GM12878 (cell line): ENCODE results near the gene PRKCQ. TPM values are rescaled to one million over a fixed set of nuclear protein-coding genes. Genes with fewer than 3 reads are reported as not detected.

Source experiments
- ATAC-seq: fragments of 200-7000 bp; cut with Tn5 transposase; 3 replicates; pipeline ENCODE4 v1.9.1; 2020; ENCODE audit warnings: mild to moderate bottlenecking, moderate library complexity
- BruUV-seq: library from RNA; stranded (reverse); fragments of 400-500 nt; replicated peaks from 2 replicates; lab custom pipeline; 2021; lab: Mats Ljungman, UMichigan
- CTCF ChIA-PET: fragments of 300-600 bp; sonication (Branson Sonifier 250); formaldehyde crosslinking; extraction: SDS; loops from one replicate; lab custom pipeline; 2021; ENCODE audit warnings: inconsistent platforms; lab: Yijun Ruan, JAX
- POLR2A ChIA-PET: fragments of 350-600 bp; formaldehyde crosslinking; extraction: SDS; loops from one replicate; lab custom pipeline; 2021; ENCODE audit warnings: inconsistent platforms; lab: Charles Lee
- RAD21 ChIA-PET: fragments of 300-600 bp; sonication (Branson Sonifier 250); formaldehyde crosslinking; loops from one replicate; lab custom pipeline; 2023; ENCODE audit warnings: antibody characterized with exemption; ENCODE audit not compliant: unreplicated experiment; lab: Charles Lee
- SMC1A ChIA-PET: fragments of 300-600 bp; sonication (Branson Sonifier 250); formaldehyde crosslinking; loops from one replicate; lab custom pipeline; 2023; ENCODE audit not compliant: unreplicated experiment, uncharacterized antibody; lab: Charles Lee
- DNase-seq: peaks from one replicate; pipeline ENCODE4 v3.0.0-alpha.2; 2011; ENCODE audit warnings: low read depth, low spot score
- FAIRE-seq: peaks from 3 replicates; lab custom pipeline; 2011; peaks lifted over from hg19 to GRCh38; lab: Jason Lieb, UNC
- H2AFZ ChIP-seq: 2 replicates; pipeline ENCODE4 v1.6.0; 2011; ENCODE audit warnings: low read depth, low read length, control low read depth; ENCODE audit not compliant: control insufficient read depth
- H3K27ac ChIP-seq: 2 replicates; pipeline ENCODE4 v1.5.1; 2011; ENCODE audit warnings: control low read depth; ENCODE audit not compliant: control insufficient read depth, insufficient read depth
- H3K27me3 ChIP-seq, 2 experiments: replicated peaks in 1 of 2; 2 replicates each; pipeline versions ENCODE4 v1.6.0 to v1.6.1; 2011; ENCODE audit warnings: low read length in 1 of 2; ENCODE audit not compliant: control insufficient read depth in 2 of 2, insufficient read depth in 2 of 2
- H3K36me3 ChIP-seq, 2 experiments: 2 replicates each; pipeline ENCODE4 v1.5.1; 2011; ENCODE audit warnings: low read length in 1 of 2; ENCODE audit not compliant: control insufficient read depth in 2 of 2, insufficient read depth in 2 of 2
- H3K4me1 ChIP-seq: 2 replicates; pipeline ENCODE4 v1.6.1; 2011; ENCODE audit warnings: mild to moderate bottlenecking, low read length, moderate library complexity, mixed read lengths; ENCODE audit not compliant: control insufficient read depth, insufficient read depth
- H3K4me2 ChIP-seq: 2 replicates; pipeline ENCODE4 v1.6.0; 2011; ENCODE audit warnings: control low read depth; ENCODE audit not compliant: control insufficient read depth, insufficient read depth
- H3K4me3 ChIP-seq: fragments of 200-600 bp; sonication (generic); 2 replicates; pipeline ENCODE4 v1.5.1; 2016
- H3K79me2 ChIP-seq: 2 replicates; pipeline ENCODE4 v1.6.0; 2011; ENCODE audit warnings: low read length; ENCODE audit not compliant: control insufficient read depth, insufficient read depth
- H3K9ac ChIP-seq: 2 replicates; pipeline ENCODE4 v1.8.0; 2011; ENCODE audit warnings: low read length, control low read depth, mixed read lengths; ENCODE audit not compliant: control insufficient read depth, insufficient read depth
- H3K9me3 ChIP-seq: replicated peaks from 3 replicates; pipeline ENCODE4 v1.5.1; 2011; ENCODE audit warnings: mild to moderate bottlenecking, low read length; ENCODE audit not compliant: control insufficient read depth, insufficient read depth
- H4K20me1 ChIP-seq: 2 replicates; pipeline ENCODE4 v1.6.0; 2011; ENCODE audit not compliant: control insufficient read depth, insufficient read depth
- CBX3 ChIP-seq: fragments of 200-600 bp; sonication (generic); IDR thresholded peaks from 2 replicates; pipeline ENCODE4 v1.6.1; 2016; ENCODE audit warnings: low read depth, borderline replicate concordance
- GATAD2B ChIP-seq: fragments of 450-650 bp; conservative IDR thresholded peaks from 2 replicates; pipeline ENCODE4 v1.6.1; 2017; ENCODE audit warnings: low read depth, mild to moderate bottlenecking, moderate library complexity
- IRF4 ChIP-seq: IDR thresholded peaks from 2 replicates; pipeline ENCODE4 v1.6.1; 2011; ENCODE audit warnings: low read depth, low read length
- KDM1A ChIP-seq: fragments of 200-600 bp; sonication (generic); IDR thresholded peaks from 2 replicates; pipeline ENCODE4 v1.6.1; 2016; ENCODE audit warnings: borderline replicate concordance
- MYB ChIP-seq: fragments of 150-350 bp; IDR thresholded peaks from 2 replicates; pipeline ENCODE4 v1.6.1; 2014; ENCODE audit warnings: mild to moderate bottlenecking, low read depth, low read length, borderline replicate concordance
- RAD51 ChIP-seq: fragments of 450-650 bp; IDR thresholded peaks from 2 replicates; pipeline ENCODE4 v1.6.1; 2016; ENCODE audit warnings: moderate library complexity, mild to moderate bottlenecking, inconsistent platforms
- SUPT20H ChIP-seq: IDR thresholded peaks from 2 replicates; pipeline ENCODE4 v1.6.1; 2011; ENCODE audit warnings: low read depth, mild to moderate bottlenecking, low read length, moderate library complexity, borderline replicate concordance; ENCODE audit not compliant: control insufficient read depth
- TCF12 ChIP-seq: IDR thresholded peaks from 2 replicates; pipeline ENCODE4 v1.6.1; 2011; ENCODE audit warnings: low read depth, mild to moderate bottlenecking, low read length
- YBX1 ChIP-seq: fragments of 450-650 bp; IDR thresholded peaks from 2 replicates; pipeline ENCODE4 v1.6.1; 2016; ENCODE audit warnings: antibody characterized with exemption
- ZNF274 ChIP-seq: IDR thresholded peaks from one replicate; pipeline ENCODE4 v1.8.0; 2011; ENCODE audit not compliant: insufficient read length, insufficient read depth
- WGBS: methylation state at CpG from one replicate; pipeline ENCODE4 v1.1.6; 2016; ENCODE audit warnings: low lambda C conversion rate; ENCODE audit not compliant: insufficient replicate concordance, insufficient coverage; ENCODE audit errors: missing lambda C conversion rate; 5-methylcytosine and 5-hydroxymethylcytosine counted together
- in situ Hi-C: fragments of 300-500 bp; cut with MboI; formaldehyde crosslinking; loops from 9 replicates; pipeline ENCODE4 v1.14.3; 2018; ENCODE audit warnings: mixed read lengths
- intact Hi-C: fragments of 100-400 bp; cut with micrococcal nuclease; formaldehyde crosslinking; loops from one replicate; pipeline ENCODE4 v1.14.2; 2022; ENCODE audit not compliant: unreplicated experiment
- polyA plus RNA-seq, 11 experiments: library from polyadenylated mRNA; depleted of rRNA in 4 of 11; unstranded in 6 of 11; stranded (reverse) in 5 of 11; fragments of >200 nt; fragmentation: Nextera tagmentation in 4 of 11; fragmentation: Illumina TruSeq in 1 of 11; extraction: Ambion mirVana in 4 of 11; extraction: Trizol in 1 of 11; gene quantifications; 1 replicate in 1 of 11; 2 replicates in 10 of 11; pipeline versions ENCODE4 v1.2.1 to v1.2.3, GENCODE V29; 2011 to 2016; ENCODE audit warnings: inconsistent platforms in 2 of 11, missing spikeins in 2 of 11, low read depth in 1 of 11
- total RNA-seq, 4 experiments: library from RNA; depleted of rRNA in 3 of 4; stranded (reverse); fragments of >200 nt in 3 of 4; fragmentation: Illumina TruSeq in 1 of 4; extraction: Trizol in 1 of 4; gene quantifications; 2 replicates each; pipeline versions ENCODE4 v1.2.1 to v1.2.3, GENCODE V29; 2013 to 2021
- TF ChIP-seq, protein P1 (sequence below): IDR thresholded peaks from 2 replicates; pipeline ENCODE4 v1.6.1; 2012; ENCODE audit warnings: low read depth, low read length, improper control_type of control experiment
- TF ChIP-seq, protein P2 (sequence below): fragments of 450-650 bp; IDR thresholded peaks from 2 replicates; pipeline ENCODE4 v1.6.1; 2016; ENCODE audit warnings: mild to moderate bottlenecking

Gene PRKCQ
- total and polyA plus RNA-seq, 10 of the 15 experiments (the other 5 are each of a cell fraction or from before 2014, with no cell fraction given) = 0.26 to 8.9 (median 0.98) TPM

DNA sequence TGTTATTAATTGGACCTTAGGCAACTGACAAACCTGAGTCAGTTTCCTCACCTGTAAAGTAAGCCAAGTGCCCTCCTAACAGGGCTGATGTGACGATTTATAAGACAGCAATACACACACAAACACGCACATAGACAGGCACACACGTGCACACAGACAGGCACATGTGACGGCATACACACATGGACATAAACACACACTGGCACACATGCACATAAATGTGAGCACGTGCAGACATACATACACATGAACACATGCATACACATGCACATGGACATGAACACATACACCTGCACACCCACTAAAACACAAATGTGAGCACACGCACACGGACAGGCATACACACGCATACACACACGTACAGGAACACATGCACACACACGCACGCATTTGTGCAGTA, 148.9 kb downstream of the PRKCQ start:
- RAD21 ChIA-PET = no interaction called here
- TF ChIP-seq MYB (no peak), ZNF274 (no peak), GATAD2B (no peak), CBX3 (no peak), KDM1A (no peak), TCF12 (no peak), RAD51 (no peak), IRF4 (no peak), YBX1 (no peak), SUPT20H (no peak)
- TF ChIP-seq, protein P1, sequence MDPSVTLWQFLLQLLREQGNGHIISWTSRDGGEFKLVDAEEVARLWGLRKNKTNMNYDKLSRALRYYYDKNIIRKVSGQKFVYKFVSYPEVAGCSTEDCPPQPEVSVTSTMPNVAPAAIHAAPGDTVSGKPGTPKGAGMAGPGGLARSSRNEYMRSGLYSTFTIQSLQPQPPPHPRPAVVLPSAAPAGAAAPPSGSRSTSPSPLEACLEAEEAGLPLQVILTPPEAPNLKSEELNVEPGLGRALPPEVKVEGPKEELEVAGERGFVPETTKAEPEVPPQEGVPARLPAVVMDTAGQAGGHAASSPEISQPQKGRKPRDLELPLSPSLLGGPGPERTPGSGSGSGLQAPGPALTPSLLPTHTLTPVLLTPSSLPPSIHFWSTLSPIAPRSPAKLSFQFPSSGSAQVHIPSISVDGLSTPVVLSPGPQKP = no peak
- TF ChIP-seq, protein P2, sequence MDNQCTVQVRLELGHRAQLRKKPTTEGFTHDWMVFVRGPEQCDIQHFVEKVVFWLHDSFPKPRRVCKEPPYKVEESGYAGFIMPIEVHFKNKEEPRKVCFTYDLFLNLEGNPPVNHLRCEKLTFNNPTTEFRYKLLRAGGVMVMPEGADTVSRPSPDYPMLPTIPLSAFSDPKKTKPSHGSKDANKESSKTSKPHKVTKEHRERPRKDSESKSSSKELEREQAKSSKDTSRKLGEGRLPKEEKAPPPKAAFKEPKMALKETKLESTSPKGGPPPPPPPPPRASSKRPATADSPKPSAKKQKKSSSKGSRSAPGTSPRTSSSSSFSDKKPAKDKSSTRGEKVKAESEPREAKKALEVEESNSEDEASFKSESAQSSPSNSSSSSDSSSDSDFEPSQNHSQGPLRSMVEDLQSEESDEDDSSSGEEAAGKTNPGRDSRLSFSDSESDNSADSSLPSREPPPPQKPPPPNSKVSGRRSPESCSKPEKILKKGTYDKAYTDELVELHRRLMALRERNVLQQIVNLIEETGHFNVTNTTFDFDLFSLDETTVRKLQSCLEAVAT = no peak
- TF ChIP-seq, all 136 proteins: peak for 0
- ChIA-PET CTCF (interaction anchor here (0.8 kb wide), 1 partner anchor 24 kb away, joined by 5 read pairs; no protein-coding TSS in a partner anchor), POLR2A (no interaction called here), SMC1A (no interaction called here)
- FAIRE-seq = no peak
- Histone ChIP-seq H3K4me2 (no peak overlapping the region), H3K79me2 (no peaks in the 10 kb centered on the region), H3K4me3 (no peak overlapping the region), H3K27ac (no peak overlapping the region), H3K9me3 (no peaks in the 10 kb centered on the region), H3K4me1 (no peaks in the 10 kb centered on the region), H3K9ac (no peak overlapping the region), H2AFZ (no peak overlapping the region), H3K36me3 (no peaks in the 10 kb centered on the region; a peak in 1 of 4 replicates), H3K27me3 (peaks cover 2 to 3% of the 10 kb centered on the region in 2 experiments; a peak in 3 of 4 replicates), H4K20me1 (no peaks in the 10 kb centered on the region)
- 47% methylated on average over 11 of the region's 11 CpGs for WGBS
- in situ Hi-C loops = loop anchor here (25.0 kb wide), 1 partner anchor 431 kb away; no protein-coding TSS in a partner anchor
- no peak for ATAC-seq
- intact Hi-C loops = no loop called here
- BruUV-seq = no TSS peak
- no peak for DNase-seq
